Epithelial cell of proximal tubule (primary cell): ENCODE results near the gene GLIPR1L1. TPM values are rescaled to one million over a fixed set of nuclear protein-coding genes. Genes with fewer than 3 reads are reported as not detected.

ENCODE experiments used
- DNase-seq: peaks from one replicate; pipeline ENCODE4 v3.0.0-alpha.2; 2011; ENCODE audit warnings: low read depth
- H3K4me3 ChIP-seq: 2 replicates; pipeline ENCODE4 v1.5.1; 2011; ENCODE audit warnings: low read depth, mild to moderate bottlenecking, low read length
- total RNA-seq: library from RNA; depleted of rRNA; stranded (reverse); fragments of >200 nt; gene quantifications from 2 replicates; pipeline ENCODE4 v1.2.3, GENCODE V29; 2015
- TF ChIP-seq, protein P1 (sequence below): conservative IDR thresholded peaks from 2 replicates; pipeline ENCODE4 v1.5.1; 2012; ENCODE audit warnings: low read depth, mild to moderate bottlenecking, low read length

Gene GLIPR1L1
- total RNA-seq, 1 donor from 2014 or later: not detected

DNA sequence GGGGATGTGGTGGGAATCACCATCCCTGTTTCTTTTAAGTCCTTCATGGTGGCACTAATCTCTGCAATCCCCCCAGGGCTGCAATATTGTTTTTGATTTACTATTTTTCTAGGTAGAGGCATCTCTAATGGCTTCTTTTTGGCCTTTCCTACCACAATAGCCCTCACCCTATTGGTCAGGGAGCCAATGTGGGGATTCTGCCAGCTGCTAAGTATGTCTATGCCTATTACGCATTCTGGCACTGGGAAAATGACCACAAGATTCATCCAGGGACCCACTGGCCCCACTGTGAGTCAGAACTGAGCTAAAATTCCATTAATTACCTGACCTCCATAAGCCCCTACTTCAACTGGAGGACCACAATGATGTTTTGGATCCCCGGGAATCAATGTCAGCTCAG, 40.5 kb downstream of the GLIPR1L1 start:
- TF ChIP-seq, protein P1, sequence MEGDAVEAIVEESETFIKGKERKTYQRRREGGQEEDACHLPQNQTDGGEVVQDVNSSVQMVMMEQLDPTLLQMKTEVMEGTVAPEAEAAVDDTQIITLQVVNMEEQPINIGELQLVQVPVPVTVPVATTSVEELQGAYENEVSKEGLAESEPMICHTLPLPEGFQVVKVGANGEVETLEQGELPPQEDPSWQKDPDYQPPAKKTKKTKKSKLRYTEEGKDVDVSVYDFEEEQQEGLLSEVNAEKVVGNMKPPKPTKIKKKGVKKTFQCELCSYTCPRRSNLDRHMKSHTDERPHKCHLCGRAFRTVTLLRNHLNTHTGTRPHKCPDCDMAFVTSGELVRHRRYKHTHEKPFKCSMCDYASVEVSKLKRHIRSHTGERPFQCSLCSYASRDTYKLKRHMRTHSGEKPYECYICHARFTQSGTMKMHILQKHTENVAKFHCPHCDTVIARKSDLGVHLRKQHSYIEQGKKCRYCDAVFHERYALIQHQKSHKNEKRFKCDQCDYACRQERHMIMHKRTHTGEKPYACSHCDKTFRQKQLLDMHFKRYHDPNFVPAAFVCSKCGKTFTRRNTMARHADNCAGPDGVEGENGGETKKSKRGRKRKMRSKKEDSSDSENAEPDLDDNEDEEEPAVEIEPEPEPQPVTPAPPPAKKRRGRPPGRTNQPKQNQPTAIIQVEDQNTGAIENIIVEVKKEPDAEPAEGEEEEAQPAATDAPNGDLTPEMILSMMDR: no peak
- no peak for DNase-seq
- no peak overlapping the region for H3K4me3 ChIP-seq

DNA sequence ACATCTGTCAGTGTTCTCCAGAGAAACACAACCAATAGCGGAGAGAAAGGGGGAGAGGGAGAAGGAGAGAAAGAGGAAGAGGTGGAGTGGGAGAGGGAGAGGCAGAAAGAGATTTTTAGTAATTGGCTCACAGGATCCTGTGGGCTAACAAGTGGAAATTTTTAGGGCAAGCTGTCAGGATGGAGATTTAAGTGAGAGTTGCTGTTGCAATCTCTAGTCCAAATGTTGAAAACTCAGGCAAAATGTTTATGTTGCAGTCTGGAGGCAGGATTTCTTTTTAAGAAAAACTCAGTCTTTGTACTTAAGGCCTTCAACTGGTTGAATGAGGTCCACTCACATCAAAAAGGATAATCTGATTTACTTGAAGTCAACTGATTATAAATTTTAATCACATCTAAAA, 43.9 kb downstream of the GLIPR1L1 start:
- TF ChIP-seq, protein P1: no peak
- H3K4me3 ChIP-seq: no peak overlapping the region
- DNase-seq: no peak

DNA sequence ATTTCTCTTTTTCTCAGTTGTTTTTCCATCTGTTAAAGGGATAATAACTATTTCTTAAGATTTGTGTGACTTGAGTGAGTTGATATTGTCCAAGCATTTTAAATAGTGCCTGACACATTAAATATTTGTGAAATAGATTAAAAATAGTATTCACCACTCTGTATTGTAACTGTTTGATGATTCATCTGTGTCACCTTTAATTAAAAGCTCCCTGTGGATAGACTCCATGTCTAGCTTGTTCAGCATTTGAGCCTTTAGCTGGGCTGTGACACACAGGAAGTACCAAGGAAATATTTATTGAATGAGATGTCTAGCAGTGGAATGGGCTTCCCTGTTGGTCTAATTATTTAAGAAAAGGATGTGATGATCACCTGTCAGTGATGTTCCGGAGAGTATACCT, 54.6 kb downstream of the GLIPR1L1 start:
- DNase-seq: no peak
- TF ChIP-seq, protein P1: no peak
- no peak overlapping the region for H3K4me3 ChIP-seq

DNA sequence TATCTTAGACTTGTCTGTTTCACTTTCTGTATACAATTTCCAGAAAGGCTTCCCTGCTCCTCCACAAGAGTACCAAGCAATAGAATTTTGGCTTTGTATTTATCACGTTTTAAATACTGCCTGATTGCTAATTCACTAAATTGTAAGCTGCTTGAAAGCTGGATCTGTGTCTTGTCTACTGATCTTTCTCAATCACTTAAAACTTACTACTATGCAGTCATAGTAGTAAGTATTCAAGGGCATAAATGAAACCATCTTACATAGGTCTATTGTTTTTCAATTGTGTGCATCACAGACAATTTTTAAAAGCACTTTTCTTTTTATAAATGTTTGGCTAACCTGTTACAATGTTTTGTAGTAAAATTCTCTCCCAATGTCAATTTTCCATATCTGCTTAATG, 55.2 kb downstream of the GLIPR1L1 start:
- H3K4me3 ChIP-seq: peak overlapping the region; percentile 71
- DNase-seq: no peak
- TF ChIP-seq, protein P1: no peak

DNA sequence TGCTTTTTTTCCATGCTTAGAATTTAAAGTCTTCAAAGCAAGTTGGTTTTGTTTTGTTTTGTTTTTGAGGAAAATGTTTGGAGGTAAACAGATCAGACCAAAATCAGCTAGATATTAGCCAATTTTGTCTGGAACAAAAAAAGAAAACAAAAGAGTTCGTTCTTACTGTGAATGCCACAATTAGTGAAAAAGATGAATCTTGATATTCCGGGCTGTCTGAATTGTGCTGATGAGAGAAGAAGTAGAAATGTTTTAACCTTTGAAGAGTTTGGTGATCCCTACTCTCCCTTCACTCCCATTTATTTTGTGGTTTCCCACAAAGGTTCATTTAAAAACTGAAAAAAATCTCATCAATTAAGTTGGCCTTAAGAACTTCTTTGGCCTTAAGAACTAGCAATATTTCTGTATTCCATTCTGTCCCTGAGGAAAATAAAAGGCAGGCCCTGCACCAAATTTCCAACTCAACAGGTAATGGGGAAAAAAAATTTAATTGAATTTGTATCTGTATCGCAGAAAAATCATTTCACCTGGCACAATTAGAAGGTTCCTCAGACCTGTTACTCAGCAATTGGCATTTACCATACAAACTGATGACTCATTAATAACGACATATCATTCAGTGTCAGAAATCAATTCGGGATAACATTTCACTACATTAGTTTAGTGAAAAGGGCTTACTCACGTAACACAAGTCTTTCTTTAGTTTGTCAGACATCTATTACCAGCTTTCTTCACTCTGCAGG, 55.9 kb downstream of the GLIPR1L1 start:
- TF ChIP-seq, protein P1: no peak
- H3K4me3 ChIP-seq: peak overlapping the region; percentile 71
- DNase-seq: no peak

DNA sequence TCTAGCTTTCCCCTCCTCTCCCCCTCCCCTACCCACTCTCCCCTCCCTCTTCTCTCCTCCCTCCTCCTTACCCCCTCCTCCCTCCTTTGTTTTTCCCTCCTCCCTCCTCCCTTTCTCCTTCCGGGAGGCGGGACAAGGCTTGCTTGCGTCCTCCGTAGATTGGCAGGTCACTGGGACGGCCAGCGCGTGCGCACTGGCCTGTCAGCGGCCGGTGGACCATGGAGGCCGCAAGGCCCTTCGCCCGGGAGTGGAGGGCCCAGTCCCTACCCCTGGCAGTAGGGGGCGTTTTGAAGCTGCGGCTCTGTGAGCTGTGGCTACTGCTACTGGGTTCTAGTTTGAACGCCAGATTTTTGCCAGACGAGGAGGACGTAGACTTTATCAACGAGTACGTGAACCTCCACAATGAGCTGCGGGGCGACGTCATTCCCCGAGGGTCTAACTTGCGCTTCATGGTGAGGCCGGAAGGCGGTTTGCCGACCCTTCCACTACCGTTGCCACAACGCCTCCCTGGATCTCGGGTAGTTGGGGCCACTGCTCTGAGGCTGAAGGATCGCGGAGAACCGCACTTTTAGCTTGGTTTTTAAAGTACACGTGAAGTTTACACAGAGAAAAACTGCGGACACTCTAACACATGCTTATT, 56.5 kb downstream of the GLIPR1L1 start, which contains the start of gene GLIPR1L2:
Gene GLIPR1L2, plus strand, starts transcription at position 191 of the 640 bp plus-strand sequence. Its CDS starts 28 bp downstream, at position 219.
- peak within 1 kb of the TSS; percentile 71 for H3K4me3 ChIP-seq
- TF ChIP-seq, protein P1: peak; percentile 84
- peak; percentile 87 for DNase-seq
